ENCODE results near the gene SLC49A4.

- no peak for TF ChIP-seq CTCF (IDR thresholded peaks at IDR 0.05)
- TF ChIP-seq MEF2A (IDR thresholded peaks at IDR 0.05; ENCODE audit: borderline replicate concordance, low read depth): no peak
- no peak for TF ChIP-seq RCOR1 (IDR thresholded peaks at IDR 0.05; ENCODE audit: low read length)
- no peak for TF ChIP-seq TCF12 (IDR thresholded peaks at IDR 0.05)
- TF ChIP-seq NFIC (IDR thresholded peaks at IDR 0.05; ENCODE audit: borderline replicate concordance): no peak
- TF ChIP-seq EP300 (IDR thresholded peaks at IDR 0.05; ENCODE audit: borderline replicate concordance in 1 of 2, low read depth in 1 of 2, low read length in 1 of 2): no peak
Measured at GRCh38 chr3:122911901-122912300, 117.0 kb downstream of the SLC49A4 start.

Data from SK-N-SH (cell line).